HepG2 (cell line): ENCODE measurements around the gene OBP2A. TPM values are rescaled to one million over a fixed set of nuclear protein-coding genes. Genes with fewer than 3 reads are reported as not detected.
A peak's percentile ranks its signal among the peaks of the same experiment; 100 is the strongest.

Experiments used
- ATAC-seq: fragments of 200-7000 bp; cut with Tn5 transposase; 3 replicates; pipeline ENCODE4 v1.9.1; 2020; ENCODE audit warnings: mild to moderate bottlenecking, moderate library complexity
- BruUV-seq: library from RNA; stranded (reverse); fragments of 400-500 nt; replicated peaks from 2 replicates; lab custom pipeline; 2021; lab: Mats Ljungman, UMichigan
- CTCF ChIA-PET: fragments of 300-600 bp; formaldehyde crosslinking; extraction: SDS; loops from one replicate; lab custom pipeline; 2021; ENCODE audit warnings: low total read pairs, inconsistent platforms, low intra/inter-chr PET ratio; lab: Yijun Ruan, JAX
- POLR2A ChIA-PET: fragments of 350-600 bp; sonication (Branson Sonifier 250); formaldehyde crosslinking; loops from one replicate; lab custom pipeline; 2020; ENCODE audit warnings: antibody characterized with exemption, inconsistent platforms; lab: Yijun Ruan, JAX
- DNase-seq: peaks from one replicate; pipeline ENCODE4 v3.0.0-alpha.2; 2015; ENCODE audit warnings: low spot score
- FAIRE-seq: peaks from 3 replicates; lab custom pipeline; 2011; peaks lifted over from hg19 to GRCh38; lab: Jason Lieb, UNC
- H2AFZ ChIP-seq: one replicate; pipeline ENCODE4 v1.6.1; 2011; ENCODE audit warnings: low read length, inconsistent platforms
- H3K27ac ChIP-seq: fragments of 300-600 bp; 3 replicates; pipeline ENCODE4 v1.8.0; 2011; ENCODE audit warnings: mixed run types, mild to moderate bottlenecking, mixed read lengths, low read length, inconsistent platforms; ENCODE audit not compliant: insufficient read depth; ENCODE audit errors: extremely low read length
- H3K27me3 ChIP-seq, 2 experiments: fragments of 200-600 bp in 1 of 2; 2 replicates in 1 of 2; 3 replicates in 1 of 2; pipeline versions ENCODE4 v1.6.0 to v1.8.0; 2011; ENCODE audit warnings: low read length in 2 of 2, mild to moderate bottlenecking in 2 of 2, moderate library complexity in 2 of 2, inconsistent platforms in 1 of 2; ENCODE audit not compliant: insufficient read depth in 2 of 2, control insufficient read depth in 1 of 2
- H3K36me3 ChIP-seq, 2 experiments: fragments of 200-600 bp in 1 of 2; replicated peaks in 1 of 2; 2 replicates in 1 of 2; 3 replicates in 1 of 2; pipeline versions ENCODE4 v1.5.1 to v1.8.0; 2011; ENCODE audit warnings: low read length in 2 of 2, inconsistent platforms in 1 of 2; ENCODE audit not compliant: insufficient read depth in 2 of 2, control insufficient read depth in 1 of 2
- H3K4me1 ChIP-seq: 2 replicates; pipeline ENCODE4 v1.5.1; 2012; ENCODE audit warnings: low read length, inconsistent platforms; ENCODE audit not compliant: insufficient read depth
- H3K4me2 ChIP-seq: 2 replicates; pipeline ENCODE4 v1.6.0; 2011; ENCODE audit warnings: low read depth, low read length, inconsistent platforms
- H3K4me3 ChIP-seq, 3 experiments: fragments of 200-600 bp in 1 of 3; sonication (generic), shearing (Covaris generic) in 1 of 3; replicated peaks in 1 of 3; 2 replicates each; pipeline ENCODE4 v1.5.1; 2011 to 2016; ENCODE audit warnings: low read length in 3 of 3, inconsistent platforms in 2 of 3, low read depth in 2 of 3, mild to moderate bottlenecking in 2 of 3, control low read depth in 1 of 3, mixed read lengths in 1 of 3; ENCODE audit not compliant: insufficient read depth in 1 of 3
- H3K79me2 ChIP-seq: one replicate; pipeline ENCODE4 v1.6.1; 2011; ENCODE audit warnings: low read length, inconsistent platforms; ENCODE audit not compliant: insufficient read depth
- H3K9ac ChIP-seq: 2 replicates; pipeline ENCODE4 v1.6.0; 2011; ENCODE audit warnings: mild to moderate bottlenecking, low read depth, low read length, inconsistent platforms; ENCODE audit not compliant: insufficient read depth
- H3K9me3 ChIP-seq: 2 replicates; pipeline ENCODE4 v1.5.1; 2012; ENCODE audit warnings: mild to moderate bottlenecking, low read length
- H4K20me1 ChIP-seq: 2 replicates; pipeline ENCODE4 v1.6.0; 2011; ENCODE audit warnings: inconsistent platforms, mild to moderate bottlenecking, low read length, moderate library complexity; ENCODE audit not compliant: insufficient read depth
- ARID2 ChIP-seq: sonication (generic); formaldehyde crosslinking; IDR thresholded peaks from 2 replicates; pipeline ENCODE4 v1.8.1; 2022; ENCODE audit warnings: mild to moderate bottlenecking, missing genetic modification reagents, borderline replicate concordance
- CREB1 ChIP-seq, 2 experiments: fragments of 450-650 bp in 1 of 2; IDR thresholded peaks; 2 replicates each; pipeline ENCODE4 v1.6.1; 2016 to 2017; ENCODE audit warnings: control low read depth in 1 of 2, mild to moderate bottlenecking in 1 of 2, missing compliant biosample characterization in 1 of 2, missing genetic modification characterization in 1 of 2
- EEA1 ChIP-seq: sonication (generic); formaldehyde crosslinking; IDR thresholded peaks from 2 replicates; pipeline ENCODE4 v1.5.1; 2020; ENCODE audit warnings: mild to moderate bottlenecking, missing genetic modification reagents, borderline replicate concordance
- ETV6 ChIP-seq: sonication (generic); formaldehyde crosslinking; conservative IDR thresholded peaks from 2 replicates; pipeline ENCODE4 v1.4.0; 2020; ENCODE audit warnings: missing genetic modification reagents
- FOSL2 ChIP-seq: sonication (generic); formaldehyde crosslinking; IDR thresholded peaks from 2 replicates; pipeline ENCODE4 v1.4.0; 2020; ENCODE audit warnings: missing genetic modification reagents
- FOXA1 ChIP-seq, 2 experiments: fragments of 450-650 bp in 1 of 2; sonication (generic) in 1 of 2; formaldehyde crosslinking in 1 of 2; IDR thresholded peaks; 2 replicates each; pipeline versions ENCODE4 v1.4.0 to v1.6.1; 2016 to 2020; ENCODE audit warnings: missing genetic modification reagents in 1 of 2
- FOXP1 ChIP-seq, 2 experiments: fragments of 450-650 bp in 1 of 2; IDR thresholded peaks; 2 replicates each; pipeline ENCODE4 v1.6.1; 2017 to 2018; ENCODE audit warnings: antibody characterized with exemption in 1 of 2
- POLR2G ChIP-seq: fragments of 200-400 bp; formaldehyde crosslinking; IDR thresholded peaks from 2 replicates; pipeline ENCODE4 v1.6.1; 2018; ENCODE audit warnings: mild to moderate bottlenecking, low read depth, low read length, moderate library complexity
- REL ChIP-seq: sonication (generic); formaldehyde crosslinking; conservative IDR thresholded peaks from 2 replicates; pipeline ENCODE4 v1.8.0; 2022; ENCODE audit warnings: mild to moderate bottlenecking, missing genetic modification reagents, moderate library complexity
- TAF15 ChIP-seq: fragments of 200-400 bp; formaldehyde crosslinking; IDR thresholded peaks from one replicate; pipeline ENCODE4 v1.6.1; 2018; ENCODE audit warnings: mild to moderate bottlenecking, low read depth, low read length; ENCODE audit not compliant: poor library complexity, severe bottlenecking
- ZKSCAN8 ChIP-seq: IDR thresholded peaks from 2 replicates; pipeline ENCODE4 v1.6.1; 2016; ENCODE audit warnings: borderline replicate concordance, missing genetic modification reagents, missing compliant biosample characterization
- ZNF136 ChIP-seq: sonication (generic); formaldehyde crosslinking; IDR thresholded peaks from 2 replicates; pipeline ENCODE4 v1.8.1; 2022; ENCODE audit warnings: low read depth, mild to moderate bottlenecking, moderate library complexity, missing genetic modification reagents
- ZNF556 ChIP-seq: sonication (generic); formaldehyde crosslinking; IDR thresholded peaks from 2 replicates; pipeline ENCODE4 v1.4.0; 2020; ENCODE audit warnings: mild to moderate bottlenecking, missing genetic modification reagents, borderline replicate concordance
- ZNF780A ChIP-seq: sonication (generic); formaldehyde crosslinking; IDR thresholded peaks from 2 replicates; pipeline ENCODE4 v1.8.0; 2022; ENCODE audit warnings: mild to moderate bottlenecking, missing genetic modification reagents, moderate library complexity
- ZNF839 ChIP-seq: sonication (generic); formaldehyde crosslinking; IDR thresholded peaks from 2 replicates; pipeline ENCODE4 v1.4.0; 2020; ENCODE audit warnings: missing genetic modification reagents, mild to moderate bottlenecking, borderline replicate concordance
- WGBS: methylation state at CpG from one replicate; pipeline ENCODE4 v1.1.6; 2017; ENCODE audit warnings: low lambda C conversion rate; 5-methylcytosine and 5-hydroxymethylcytosine counted together
- in situ Hi-C: cut with HindIII; loops from 2 replicates; pipeline ENCODE4 v1.10.0; 2017; ENCODE audit warnings: low pct_unique_long_range_greater_than_20kb; ENCODE audit not compliant: extremely low pct_ligation_motif_present
- intact Hi-C: fragments of 100-400 bp; cut with micrococcal nuclease; formaldehyde crosslinking; loops from one replicate; pipeline ENCODE4 v1.10.0; 2022; ENCODE audit not compliant: unreplicated experiment
- polyA plus RNA-seq, 8 experiments: library from polyadenylated mRNA; depleted of rRNA in 3 of 8; stranded (reverse) in 7 of 8; unstranded in 1 of 8; fragments of >200 nt; fragmentation: Illumina TruSeq in 4 of 8; extraction: Trizol in 4 of 8; gene quantifications; 2 replicates each; pipeline versions ENCODE4 v1.2.1 to v1.2.3, GENCODE V29; 2011 to 2016; ENCODE audit warnings: low read depth in 4 of 8, missing spikeins in 1 of 8, mixed read lengths in 1 of 8; ENCODE audit not compliant: insufficient read depth in 1 of 8
- total RNA-seq, 5 experiments: library from RNA; depleted of rRNA; stranded (reverse); fragments of >200 nt; fragmentation: Illumina TruSeq; extraction: Trizol; gene quantifications; 2 replicates each; pipeline ENCODE4 v1.2.3, GENCODE V29; 2016; ENCODE audit warnings: low read depth in 1 of 5
- TF ChIP-seq, protein P1 (sequence below): sonication (generic); formaldehyde crosslinking; IDR thresholded peaks from 2 replicates; pipeline ENCODE4 v1.8.1; 2022; ENCODE audit warnings: mild to moderate bottlenecking, missing genetic modification reagents
- TF ChIP-seq, protein P2 (sequence below): fragments of 450-650 bp; IDR thresholded peaks from 2 replicates; pipeline ENCODE4 v1.6.1; 2016
- TF ChIP-seq, protein P3 (sequence below): sonication (generic); formaldehyde crosslinking; IDR thresholded peaks from 2 replicates; pipeline ENCODE4 v1.4.0; 2020; ENCODE audit warnings: missing genetic modification reagents
- TF ChIP-seq, protein P4 (sequence below): sonication (generic); formaldehyde crosslinking; IDR thresholded peaks from 2 replicates; pipeline ENCODE4 v1.4.0; 2020; ENCODE audit warnings: missing genetic modification reagents

The OBP2A gene
- total and polyA plus RNA-seq, 2 of the 13 experiments (the other 11 are each of a cell fraction or from before 2014, with no cell fraction given), result 0.32 TPM; not detected in 1

DNA sequence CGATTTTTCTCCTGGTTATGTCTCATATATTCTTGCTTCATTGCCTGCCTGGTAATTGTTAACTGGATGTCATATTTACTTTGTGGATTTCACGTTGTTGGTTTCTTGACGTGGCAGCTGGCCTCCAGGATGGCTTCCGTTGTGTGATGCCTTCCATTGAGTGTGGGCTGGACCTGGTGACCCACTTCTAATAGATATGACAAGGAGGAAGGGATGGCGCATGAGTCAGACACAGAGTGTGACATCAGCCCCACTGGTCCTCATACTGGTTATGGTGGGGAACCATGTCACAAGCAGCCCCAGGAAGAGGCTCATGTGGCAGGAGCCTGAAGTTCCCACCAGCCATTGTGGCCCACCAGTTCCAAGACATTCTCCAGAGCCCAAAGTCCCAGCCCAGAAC lies 9.3 kb downstream of the OBP2A start (continued):
- TF ChIP-seq ZNF136 (CRISPR knock-in tag), result no peak
- TF ChIP-seq FOSL2 (CRISPR knock-in tag), result peak; percentile 85
- TF ChIP-seq FOXA1 (IDR thresholded peaks at IDR 0.05), result no peak
- peak; percentile 49; the same call in 1 of the 2 replicates for TF ChIP-seq FOXA1 (CRISPR knock-in tag; IDR thresholded peaks at IDR 0.05)
- peak; percentile 56; the same call in 1 of the 2 replicates for TF ChIP-seq CREB1 (IDR thresholded peaks at IDR 0.05)
- no peak for TF ChIP-seq CREB1 (CRISPR knock-in tag; IDR thresholded peaks at IDR 0.05)
- no peak for TF ChIP-seq ARID2 (CRISPR knock-in tag)
- TF ChIP-seq FOXP1 (IDR thresholded peaks at IDR 0.05), result no peak
- TF ChIP-seq FOXP1 (CRISPR knock-in tag; IDR thresholded peaks at IDR 0.05), result no peak
- TF ChIP-seq, protein P1, sequence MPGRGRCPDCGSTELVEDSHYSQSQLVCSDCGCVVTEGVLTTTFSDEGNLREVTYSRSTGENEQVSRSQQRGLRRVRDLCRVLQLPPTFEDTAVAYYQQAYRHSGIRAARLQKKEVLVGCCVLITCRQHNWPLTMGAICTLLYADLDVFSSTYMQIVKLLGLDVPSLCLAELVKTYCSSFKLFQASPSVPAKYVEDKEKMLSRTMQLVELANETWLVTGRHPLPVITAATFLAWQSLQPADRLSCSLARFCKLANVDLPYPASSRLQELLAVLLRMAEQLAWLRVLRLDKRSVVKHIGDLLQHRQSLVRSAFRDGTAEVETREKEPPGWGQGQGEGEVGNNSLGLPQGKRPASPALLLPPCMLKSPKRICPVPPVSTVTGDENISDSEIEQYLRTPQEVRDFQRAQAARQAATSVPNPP (CRISPR knock-in tag), result no peak
- TF ChIP-seq, protein P2, sequence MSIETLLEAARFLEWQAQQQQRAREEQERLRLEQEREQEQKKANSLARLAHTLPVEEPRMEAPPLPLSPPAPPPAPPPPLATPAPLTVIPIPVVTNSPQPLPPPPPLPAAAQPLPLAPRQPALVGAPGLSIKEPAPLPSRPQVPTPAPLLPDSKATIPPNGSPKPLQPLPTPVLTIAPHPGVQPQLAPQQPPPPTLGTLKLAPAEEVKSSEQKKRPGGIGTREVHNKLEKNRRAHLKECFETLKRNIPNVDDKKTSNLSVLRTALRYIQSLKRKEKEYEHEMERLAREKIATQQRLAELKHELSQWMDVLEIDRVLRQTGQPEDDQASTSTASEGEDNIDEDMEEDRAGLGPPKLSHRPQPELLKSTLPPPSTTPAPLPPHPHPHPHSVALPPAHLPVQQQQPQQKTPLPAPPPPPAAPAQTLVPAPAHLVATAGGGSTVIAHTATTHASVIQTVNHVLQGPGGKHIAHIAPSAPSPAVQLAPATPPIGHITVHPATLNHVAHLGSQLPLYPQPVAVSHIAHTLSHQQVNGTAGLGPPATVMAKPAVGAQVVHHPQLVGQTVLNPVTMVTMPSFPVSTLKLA, result no peak
- TF ChIP-seq ZNF556, result no peak
- no peak for TF ChIP-seq TAF15
- TF ChIP-seq ZNF839, result no peak

DNA sequence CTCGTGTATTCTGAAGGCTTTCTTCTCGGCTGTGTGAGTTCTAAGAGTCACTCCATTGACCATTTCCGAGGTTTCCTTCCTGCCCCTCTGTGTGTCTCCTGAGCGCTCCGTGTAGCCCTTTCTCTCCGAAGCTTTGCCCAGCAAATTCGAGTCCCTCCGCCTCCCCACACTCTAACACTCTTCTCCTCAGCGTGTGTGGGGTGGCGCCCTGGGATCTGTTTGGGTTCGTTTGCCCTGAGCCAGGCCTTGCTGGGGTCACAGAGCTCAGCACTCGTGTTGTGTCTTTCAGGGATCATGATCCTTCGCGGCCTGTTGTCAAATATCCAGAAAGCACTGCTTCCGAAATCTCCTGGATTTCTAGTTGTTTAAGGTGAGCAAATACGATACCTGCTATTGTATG lies 10.0 kb downstream of the OBP2A start:
- no peaks in the 10 kb centered on the region for H3K9me3 ChIP-seq
- H4K20me1 ChIP-seq, result no peaks in the 10 kb centered on the region
- POLR2A ChIA-PET, result no interaction called here
- in situ Hi-C loops, result no loop called here
- no peaks in the 10 kb centered on the region for H3K36me3 ChIP-seq
- WGBS, result 54% methylated on average over 16 of the region's 16 CpGs
- BruUV-seq, result no TSS peak
- H3K9ac ChIP-seq, result no peak overlapping the region
- H3K4me2 ChIP-seq, result no peak overlapping the region
- FAIRE-seq (no peak), ATAC-seq (no peak), DNase-seq (no peak)
- H2AFZ ChIP-seq, result no peak overlapping the region
- peaks cover 12 to 38% of the 10 kb centered on the region in 2 experiments; a peak in 3 of 5 replicates for H3K27me3 ChIP-seq
- H3K4me3 ChIP-seq, result no peak overlapping the region
- H3K27ac ChIP-seq, result no peak overlapping the region
- CTCF ChIA-PET, result no interaction called here
- intact Hi-C loops, result no loop called here
- no peaks in the 10 kb centered on the region for H3K79me2 ChIP-seq
- H3K4me1 ChIP-seq, result peaks cover 19% of the 10 kb centered on the region
- no peak for TF ChIP-seq ETV6 (CRISPR knock-in tag)
- no peak for TF ChIP-seq ZNF780A (CRISPR knock-in tag)
- no peak for TF ChIP-seq ZKSCAN8 (CRISPR knock-in tag)
- TF ChIP-seq, protein P3, sequence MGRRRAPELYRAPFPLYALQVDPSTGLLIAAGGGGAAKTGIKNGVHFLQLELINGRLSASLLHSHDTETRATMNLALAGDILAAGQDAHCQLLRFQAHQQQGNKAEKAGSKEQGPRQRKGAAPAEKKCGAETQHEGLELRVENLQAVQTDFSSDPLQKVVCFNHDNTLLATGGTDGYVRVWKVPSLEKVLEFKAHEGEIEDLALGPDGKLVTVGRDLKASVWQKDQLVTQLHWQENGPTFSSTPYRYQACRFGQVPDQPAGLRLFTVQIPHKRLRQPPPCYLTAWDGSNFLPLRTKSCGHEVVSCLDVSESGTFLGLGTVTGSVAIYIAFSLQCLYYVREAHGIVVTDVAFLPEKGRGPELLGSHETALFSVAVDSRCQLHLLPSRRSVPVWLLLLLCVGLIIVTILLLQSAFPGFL, result no peak
- TF ChIP-seq POLR2G, result no peak
- TF ChIP-seq EEA1 (CRISPR knock-in tag), result no peak
- TF ChIP-seq, protein P4, sequence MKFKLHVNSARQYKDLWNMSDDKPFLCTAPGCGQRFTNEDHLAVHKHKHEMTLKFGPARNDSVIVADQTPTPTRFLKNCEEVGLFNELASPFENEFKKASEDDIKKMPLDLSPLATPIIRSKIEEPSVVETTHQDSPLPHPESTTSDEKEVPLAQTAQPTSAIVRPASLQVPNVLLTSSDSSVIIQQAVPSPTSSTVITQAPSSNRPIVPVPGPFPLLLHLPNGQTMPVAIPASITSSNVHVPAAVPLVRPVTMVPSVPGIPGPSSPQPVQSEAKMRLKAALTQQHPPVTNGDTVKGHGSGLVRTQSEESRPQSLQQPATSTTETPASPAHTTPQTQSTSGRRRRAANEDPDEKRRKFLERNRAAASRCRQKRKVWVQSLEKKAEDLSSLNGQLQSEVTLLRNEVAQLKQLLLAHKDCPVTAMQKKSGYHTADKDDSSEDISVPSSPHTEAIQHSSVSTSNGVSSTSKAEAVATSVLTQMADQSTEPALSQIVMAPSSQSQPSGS, result no peak
- no peak for TF ChIP-seq REL (CRISPR knock-in tag)
